ENCODE data around the gene OXCT1.

Gene OXCT1

GRCh38 chr5:41869724-41870626, at the start of gene OXCT1:
Gene OXCT1, minus strand, starts transcription at chr5:41870425. Its CDS starts 67 bp downstream, at chr5:41870358.
- DNase-seq (ENCODE audit: low read depth): peak; percentile 73
- H3K4me3 ChIP-seq (ENCODE audit: low read depth, low read length): peak within 1 kb of the TSS; percentile 79
- TF ChIP-seq CTCF (IDR thresholded peaks at IDR 0.05; ENCODE audit: low read depth, low read length, missing control alignments): no peak

GRCh38 chr5:41918105-41918504, 47.9 kb upstream of the OXCT1 start:
- no peak for TF ChIP-seq CTCF (IDR thresholded peaks at IDR 0.05; ENCODE audit: low read depth, low read length, missing control alignments)
- H3K4me3 ChIP-seq (ENCODE audit: low read depth, low read length): no peak overlapping the region
- DNase-seq (ENCODE audit: low read depth): no peak

DNA sequence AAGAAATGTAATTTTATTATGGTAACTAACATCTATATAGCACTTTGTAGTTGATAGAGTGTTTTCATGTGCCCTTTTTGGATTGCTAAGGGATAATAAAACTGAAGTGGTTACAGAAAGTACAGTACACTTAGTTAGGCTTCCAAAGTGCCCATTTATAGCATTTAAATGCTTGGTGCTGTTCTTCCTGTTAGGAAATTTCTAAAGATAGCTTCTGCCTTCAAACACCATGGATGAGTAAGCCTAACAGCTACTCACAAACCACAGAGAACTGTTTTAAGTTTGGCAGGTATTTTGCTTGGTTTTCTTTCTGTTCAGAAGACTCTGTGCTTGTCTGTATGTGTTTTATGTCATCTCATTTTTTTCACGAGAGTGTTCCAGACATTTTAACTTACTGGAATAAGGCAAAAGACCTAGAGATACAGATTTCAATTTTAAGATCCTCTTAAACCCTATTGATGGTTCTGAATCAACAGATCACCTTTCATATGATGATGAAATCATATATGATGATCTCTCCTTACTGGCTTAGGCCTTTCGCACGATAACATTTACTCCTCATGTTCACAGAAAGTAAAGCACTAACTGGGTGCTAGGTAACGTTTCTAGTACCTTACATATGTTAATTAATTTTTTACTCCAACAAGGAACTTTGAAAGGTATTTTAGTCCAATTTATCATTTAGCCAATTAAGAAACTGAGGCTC, 38.3 kb upstream of the OXCT1 start:
- no peak overlapping the region for H3K4me3 ChIP-seq (ENCODE audit: low read depth, low read length)
- no peak for DNase-seq (ENCODE audit: low read depth)
- TF ChIP-seq CTCF (IDR thresholded peaks at IDR 0.05; ENCODE audit: low read depth, low read length, missing control alignments): no peak

- TF ChIP-seq CTCF (IDR thresholded peaks at IDR 0.05; ENCODE audit: low read depth, low read length, missing control alignments): no peak
- no peak overlapping the region for H3K4me3 ChIP-seq (ENCODE audit: low read depth, low read length)
- no peak for DNase-seq (ENCODE audit: low read depth)
These were observed 35.9 kb upstream of the OXCT1 start for GRCh38 chr5:41906151-41906550.

GRCh38 chr5:41903892-41904799, 33.9 kb upstream of the OXCT1 start, which contains the start of gene RIMOC1:
Gene RIMOC1, plus strand, starts transcription at chr5:41904344. Its CDS starts 24 bp downstream, at chr5:41904368.
- no peak for TF ChIP-seq CTCF (IDR thresholded peaks at IDR 0.05; ENCODE audit: low read depth, low read length, missing control alignments)
- peak; percentile 98 for DNase-seq (ENCODE audit: low read depth)
- H3K4me3 ChIP-seq (ENCODE audit: low read depth, low read length): peak within 1 kb of the TSS; percentile 61

DNA sequence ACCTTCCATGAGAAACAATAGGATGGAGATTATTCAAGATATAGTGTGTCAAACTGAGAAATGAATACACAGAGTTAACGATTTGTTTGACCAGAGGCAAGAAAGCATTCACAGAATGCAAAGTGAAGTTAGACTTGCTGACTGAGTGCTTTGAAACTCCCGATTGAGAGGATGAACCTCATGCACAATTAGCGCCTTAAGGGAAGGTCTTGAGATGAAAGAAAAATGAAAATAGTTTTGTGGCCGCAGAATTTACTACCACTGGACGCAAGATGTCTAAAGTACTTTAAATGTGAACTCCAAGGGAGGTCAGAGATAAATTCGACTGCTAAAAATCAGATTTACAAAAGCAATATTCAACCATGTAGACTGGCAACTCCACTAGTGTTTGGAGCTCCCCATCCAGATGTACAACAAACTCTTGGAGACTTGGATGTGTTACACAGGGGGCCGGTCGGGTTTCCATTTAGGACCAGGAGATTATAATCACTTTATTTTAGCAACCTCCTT, 33.2 kb upstream of the OXCT1 start:
- DNase-seq (ENCODE audit: low read depth): no peak
- no peak for TF ChIP-seq CTCF (IDR thresholded peaks at IDR 0.05; ENCODE audit: low read depth, low read length, missing control alignments)
- peak overlapping the region; percentile 61 for H3K4me3 ChIP-seq (ENCODE audit: low read depth, low read length)
